ENCODE results near the gene CBLN2. TPM values are rescaled to one million over a fixed set of nuclear protein-coding genes. Genes with fewer than 3 reads are reported as not detected.

The CBLN2 gene
- total and polyA plus RNA-seq, 11 donors = 0.08 to 3.7 TPM; not detected in 9

- Histone ChIP-seq H3K4me1 (peaks cover 0 to 26% (median 0%) of the 10 kb centered on the region in 12 donors), H3K4me3 (peak overlapping the region in 9 of 12 donors; percentile 5 to 45 (median 23)), H3K27ac (no peak overlapping the region), H3K9me3 (no peaks in the 10 kb centered on the region), H3K27me3 (peaks cover 7 to 76% (median 29%) of the 10 kb centered on the region in 9 donors), H3K36me3 (no peaks in the 10 kb centered on the region)
- intact Hi-C loops (cut with DNase I) = loop anchor here in 4 of 10 donors (10.0 kb wide), 1 partner anchor 1609 kb away; no protein-coding TSS in a partner anchor
- WGBS, 4 donors = 1 to 2% (median 1%) methylated on average over 40 to 73 of the region's 73 CpGs
- peak in 1 of 5 donors; percentile 55 for DNase-seq
- TF ChIP-seq, protein P1, sequence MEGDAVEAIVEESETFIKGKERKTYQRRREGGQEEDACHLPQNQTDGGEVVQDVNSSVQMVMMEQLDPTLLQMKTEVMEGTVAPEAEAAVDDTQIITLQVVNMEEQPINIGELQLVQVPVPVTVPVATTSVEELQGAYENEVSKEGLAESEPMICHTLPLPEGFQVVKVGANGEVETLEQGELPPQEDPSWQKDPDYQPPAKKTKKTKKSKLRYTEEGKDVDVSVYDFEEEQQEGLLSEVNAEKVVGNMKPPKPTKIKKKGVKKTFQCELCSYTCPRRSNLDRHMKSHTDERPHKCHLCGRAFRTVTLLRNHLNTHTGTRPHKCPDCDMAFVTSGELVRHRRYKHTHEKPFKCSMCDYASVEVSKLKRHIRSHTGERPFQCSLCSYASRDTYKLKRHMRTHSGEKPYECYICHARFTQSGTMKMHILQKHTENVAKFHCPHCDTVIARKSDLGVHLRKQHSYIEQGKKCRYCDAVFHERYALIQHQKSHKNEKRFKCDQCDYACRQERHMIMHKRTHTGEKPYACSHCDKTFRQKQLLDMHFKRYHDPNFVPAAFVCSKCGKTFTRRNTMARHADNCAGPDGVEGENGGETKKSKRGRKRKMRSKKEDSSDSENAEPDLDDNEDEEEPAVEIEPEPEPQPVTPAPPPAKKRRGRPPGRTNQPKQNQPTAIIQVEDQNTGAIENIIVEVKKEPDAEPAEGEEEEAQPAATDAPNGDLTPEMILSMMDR (IDR thresholded peaks at IDR 0.05) = no peak
- no peak for TF ChIP-seq POLR2A (IDR thresholded peaks at IDR 0.05)
- peak in 1 of 4 donors; percentile 29 for ATAC-seq
These were observed 636 bp downstream of the CBLN2 start for GRCh38 chr18:72543357-72544055.

DNA sequence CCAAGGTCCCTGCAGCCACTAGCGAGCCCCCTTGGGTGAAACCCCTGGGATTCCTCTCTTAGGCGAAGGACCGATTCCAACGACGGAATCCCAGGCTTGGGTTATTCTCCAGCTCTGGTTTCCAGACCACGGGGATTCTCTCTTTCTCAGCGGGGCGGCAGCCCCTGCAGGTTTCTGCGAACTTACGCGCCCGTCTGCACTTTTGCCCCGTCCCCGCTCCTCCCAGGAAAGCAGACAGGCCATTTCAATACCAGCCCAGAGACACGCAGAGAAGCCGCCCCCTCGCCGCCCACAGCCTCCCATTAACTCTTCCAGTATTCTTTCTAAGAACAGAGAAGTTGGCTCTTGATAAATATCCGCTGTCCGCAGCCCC, 1.2 kb downstream of the CBLN2 start:
- no peak for TF ChIP-seq POLR2A (IDR thresholded peaks at IDR 0.05)
- TF ChIP-seq, protein P1 (IDR thresholded peaks at IDR 0.05) = no peak
- Histone ChIP-seq H3K27me3 (peaks cover 7 to 79% (median 33%) of the 10 kb centered on the region in 9 donors), H3K9me3 (no peaks in the 10 kb centered on the region), H3K36me3 (no peaks in the 10 kb centered on the region), H3K4me1 (peaks cover 0 to 26% (median 0%) of the 10 kb centered on the region in 12 donors), H3K4me3 (peak overlapping the region in 2 of 12 donors; percentile 22 to 40), H3K27ac (no peak overlapping the region)
- no peak for DNase-seq
- intact Hi-C loops (cut with DNase I) = loop anchor here in 4 of 10 donors (10.0 kb wide), 1 partner anchor 1608 kb away; no protein-coding TSS in a partner anchor
- ATAC-seq = no peak
- WGBS, 4 donors = 1% methylated on average over 14 to 20 of the region's 20 CpGs

DNA sequence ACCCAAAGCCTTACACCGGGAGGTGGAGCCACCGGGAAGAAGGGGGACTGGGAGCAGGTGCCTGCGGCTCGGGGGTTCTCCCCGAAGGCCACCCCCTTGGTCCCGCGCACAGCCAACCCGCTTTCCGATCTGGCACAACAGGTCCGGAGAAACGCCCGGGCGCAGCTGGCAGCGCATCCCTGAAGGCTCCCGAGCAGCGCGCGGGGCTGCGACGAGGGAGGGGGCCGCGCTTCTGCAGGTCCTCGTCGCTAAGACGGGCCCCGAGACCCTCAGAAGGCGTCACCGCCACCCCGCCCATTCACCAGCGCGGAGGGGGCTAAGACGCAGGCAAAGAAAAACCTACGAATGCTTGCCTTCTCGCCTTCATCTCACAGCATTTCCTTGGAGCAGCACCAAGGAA, 1.8 kb downstream of the CBLN2 start:
- WGBS, 4 donors = 0 to 1% (median 1%) methylated on average over 19 to 34 of the region's 34 CpGs
- Histone ChIP-seq H3K36me3 (no peaks in the 10 kb centered on the region), H3K27me3 (peaks cover 7 to 84% (median 34%) of the 10 kb centered on the region in 9 donors), H3K4me3 (peak overlapping the region in 1 of 12 donors; percentile 0), H3K27ac (no peak overlapping the region), H3K4me1 (peaks cover 0 to 26% (median 0%) of the 10 kb centered on the region in 12 donors), H3K9me3 (no peaks in the 10 kb centered on the region)
- DNase-seq (peak in 1 of 5 donors; percentile 14), ATAC-seq (no peak)
- intact Hi-C loops (cut with DNase I) = loop anchor here in 4 of 10 donors (10.0 kb wide), 1 partner anchor 1608 kb away; no protein-coding TSS in a partner anchor
- TF ChIP-seq, protein P1 (IDR thresholded peaks at IDR 0.05) = no peak
- TF ChIP-seq POLR2A (IDR thresholded peaks at IDR 0.05) = no peak

DNA sequence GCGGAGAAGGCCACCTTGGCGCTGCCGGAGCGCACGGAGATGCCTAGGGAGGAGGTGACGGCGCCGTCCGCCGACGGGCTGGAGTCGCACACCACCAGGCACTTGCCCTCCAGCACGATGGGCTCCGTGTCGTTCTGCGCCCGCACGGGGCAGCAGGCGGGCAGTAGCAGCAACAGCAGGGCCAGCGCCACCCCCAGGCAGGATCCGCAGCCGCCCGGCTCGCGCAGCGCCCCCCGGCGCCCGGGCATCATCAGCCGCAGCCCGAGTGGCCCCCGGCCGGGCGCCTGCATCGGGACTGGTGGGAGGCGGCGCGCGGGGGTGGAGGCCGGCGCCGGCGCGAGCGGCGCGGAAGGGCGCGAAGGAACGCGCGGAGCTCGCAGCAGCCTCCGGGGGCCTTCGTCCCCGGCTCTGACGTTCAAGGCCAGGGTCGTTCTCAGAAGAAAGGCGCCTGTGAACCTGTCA, 2.2 kb downstream of the CBLN2 start:
- DNase-seq (no peak), ATAC-seq (no peak)
- Histone ChIP-seq H3K27ac (no peak overlapping the region), H3K4me3 (peak overlapping the region in 1 of 12 donors; percentile 0), H3K27me3 (peaks cover 7 to 84% (median 37%) of the 10 kb centered on the region in 9 donors), H3K4me1 (peaks cover 0 to 26% (median 0%) of the 10 kb centered on the region in 12 donors), H3K36me3 (no peaks in the 10 kb centered on the region), H3K9me3 (no peaks in the 10 kb centered on the region)
- TF ChIP-seq, protein P1 (IDR thresholded peaks at IDR 0.05) = no peak
- no peak for TF ChIP-seq POLR2A (IDR thresholded peaks at IDR 0.05)
- 1 to 3% (median 2%) methylated on average over 13 to 59 of the region's 59 CpGs for WGBS, 4 donors
- intact Hi-C loops (cut with DNase I) = loop anchor here in 4 of 10 donors (10.0 kb wide), 1 partner anchor 1607 kb away; no protein-coding TSS in a partner anchor
